Activated CD4-positive, alpha-beta T cell treated with anti-CD3 and anti-CD28 coated beads for 36 hours (primary cell): ENCODE results near the gene TOPBP1. TPM values are rescaled to one million over a fixed set of nuclear protein-coding genes. Genes with fewer than 3 reads are reported as not detected.

Experiments used
- ATAC-seq: fragments of 200-7000 bp; cut with Tn5 transposase; one replicate; pipeline ENCODE4 v1.10.0; 2021; ENCODE audit warnings: mild to moderate bottlenecking, moderate library complexity
- CTCF ChIA-PET: fragments of 350-600 bp; sonication (Branson Sonifier 250); formaldehyde crosslinking; loops from one replicate; lab custom pipeline; 2021; ENCODE audit warnings: antibody characterized with exemption; lab: Charles Lee
- POLR2A ChIA-PET: fragments of 350-600 bp; sonication (Branson Sonifier 250); formaldehyde crosslinking; loops from one replicate; lab custom pipeline; 2021; ENCODE audit warnings: antibody characterized with exemption, inconsistent platforms; lab: Charles Lee
- DNase-seq: peaks from one replicate; pipeline ENCODE4 v3.0.0-alpha.2; 2020
- H3K27ac Mint-ChIP-seq: one replicate; pipeline ENCODE4 v1.8.0; 2021; ENCODE audit warnings: mixed read lengths
- H3K27me3 Mint-ChIP-seq: one replicate; pipeline ENCODE4 v1.8.0; 2021; ENCODE audit warnings: mixed read lengths
- H3K36me3 Mint-ChIP-seq: one replicate; pipeline ENCODE4 v1.8.0; 2021; ENCODE audit warnings: low read depth, mixed read lengths
- H3K4me1 Mint-ChIP-seq: one replicate; pipeline ENCODE4 v1.8.0; 2021; ENCODE audit warnings: mixed read lengths
- H3K4me3 Mint-ChIP-seq: one replicate; pipeline ENCODE4 v1.8.0; 2021; ENCODE audit warnings: mild to moderate bottlenecking, moderate library complexity, mixed read lengths
- H3K9me3 Mint-ChIP-seq: one replicate; pipeline ENCODE4 v1.8.0; 2021; ENCODE audit warnings: low read depth, mixed read lengths
- intact Hi-C, 2 experiments: fragments of 100-400 bp; cut with DNase I in 1 of 2; cut with micrococcal nuclease in 1 of 2; formaldehyde crosslinking; loops; one replicate each; pipeline versions ENCODE4 v1.14.2 to v1.15.1; 2022 to 2024; cut with DNase I, micrococcal nuclease
- total RNA-seq, 2 experiments: library from RNA; stranded (reverse); gene quantifications; one replicate each; pipeline ENCODE4 v1.2.3, GENCODE V29; 2021

The TOPBP1 gene
- total RNA-seq, 2 experiments from 2014 or later: 80.9 to 94.6 TPM

GRCh38 chr3:133583396-133583795 lies 78.3 kb downstream of the TOPBP1 start:
- Mint-ChIP-seq H3K36me3 (peaks cover 73% of the 10 kb centered on the region), H3K4me3 (no peak overlapping the region), H3K9me3 (no peaks in the 10 kb centered on the region), H3K4me1 (peaks cover 46% of the 10 kb centered on the region), H3K27ac (peak overlapping the region; percentile 77), H3K27me3 (no peaks in the 10 kb centered on the region)
- ATAC-seq: no peak
- CTCF ChIA-PET: interaction anchor here (0.6 to 1.7 kb wide), 3 partner anchors 10 to 105 kb away, joined by 3 to 5 read pairs (median 3); partner anchors contain the start of gene CDV3
- POLR2A ChIA-PET: interaction anchor here (1.8 kb wide), 1 partner anchor 10 kb away, joined by 4 read pairs; the partner anchor contains the start of gene CDV3
- no peak for DNase-seq
- intact Hi-C loops: loop anchor here in 1 of 2 experiments (10.0 kb wide), 1 partner anchor 61 kb away; no protein-coding TSS in a partner anchor

DNA sequence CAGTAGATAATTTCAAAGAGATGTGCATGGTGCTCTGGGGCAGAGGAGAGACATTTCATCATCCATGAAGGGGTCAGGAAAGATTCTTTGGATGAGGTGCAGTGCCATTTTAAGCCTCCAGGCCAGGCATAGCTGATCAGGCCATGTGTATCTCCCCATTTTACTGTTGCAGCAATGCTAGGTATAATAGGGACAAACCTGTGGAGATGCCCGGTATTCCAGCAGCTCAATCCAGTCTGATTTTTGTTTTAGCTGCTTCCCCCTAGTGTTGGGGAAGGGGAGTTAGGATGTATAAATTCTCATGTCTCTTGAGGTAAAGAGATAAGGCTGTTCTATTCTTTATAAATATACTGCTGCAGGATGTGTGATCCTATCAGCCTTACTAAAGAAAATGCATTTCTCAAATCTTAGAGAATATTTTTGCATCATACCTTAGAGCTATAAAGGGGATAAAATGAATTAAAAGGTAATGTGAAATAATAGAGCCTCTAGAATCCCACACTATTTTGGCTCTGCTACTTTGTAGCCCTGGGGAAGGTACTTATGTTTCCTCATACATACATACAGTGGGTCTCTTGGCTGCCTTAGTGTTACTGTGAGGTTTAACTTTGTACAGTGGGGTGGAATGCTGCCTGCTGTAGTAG lies 83.1 kb downstream of the TOPBP1 start:
- intact Hi-C loops: loop anchor here in 1 of 2 experiments (2.0 kb wide), 1 partner anchor 40 kb away; no protein-coding TSS in a partner anchor
- ChIA-PET CTCF (interaction anchor here (0.6 to 4.9 kb wide), 20 partner anchors 9 to 1129 kb away, joined by 3 to 31 read pairs (median 4); partner anchors contain the start of gene TOPBP1), POLR2A (interaction anchor here (0.6 to 1.7 kb wide), 4 partner anchors 9 to 146 kb away, joined by 3 read pairs; no protein-coding TSS in a partner anchor)
- DNase-seq (no peak), ATAC-seq (no peak)
- Mint-ChIP-seq H3K4me1 (peaks cover 58% of the 10 kb centered on the region), H3K27ac (peak overlapping the region; percentile 92), H3K9me3 (no peaks in the 10 kb centered on the region), H3K4me3 (peak overlapping the region; percentile 99), H3K36me3 (peaks cover 80% of the 10 kb centered on the region), H3K27me3 (no peaks in the 10 kb centered on the region)

GRCh38 chr3:133576169-133576568 lies 85.6 kb downstream of the TOPBP1 start:
- H3K27me3 Mint-ChIP-seq: no peaks in the 10 kb centered on the region
- peaks cover 62% of the 10 kb centered on the region for H3K4me1 Mint-ChIP-seq
- CTCF ChIA-PET: interaction anchor here (0.9 to 4.9 kb wide), 4 partner anchors 19 to 119 kb away, joined by 3 to 31 read pairs (median 3); no protein-coding TSS in a partner anchor
- peak overlapping the region; percentile 99 for H3K4me3 Mint-ChIP-seq
- ATAC-seq (no peak), DNase-seq (no peak)
- no peaks in the 10 kb centered on the region for H3K9me3 Mint-ChIP-seq
- intact Hi-C loops: no loop called here
- peaks cover 59% of the 10 kb centered on the region for H3K36me3 Mint-ChIP-seq
- H3K27ac Mint-ChIP-seq: peak overlapping the region; percentile 92
- POLR2A ChIA-PET: interaction anchor here (0.8 to 3.0 kb wide), 4 partner anchors 19 to 155 kb away, joined by 3 to 24 read pairs (median 3); no protein-coding TSS in a partner anchor

DNA sequence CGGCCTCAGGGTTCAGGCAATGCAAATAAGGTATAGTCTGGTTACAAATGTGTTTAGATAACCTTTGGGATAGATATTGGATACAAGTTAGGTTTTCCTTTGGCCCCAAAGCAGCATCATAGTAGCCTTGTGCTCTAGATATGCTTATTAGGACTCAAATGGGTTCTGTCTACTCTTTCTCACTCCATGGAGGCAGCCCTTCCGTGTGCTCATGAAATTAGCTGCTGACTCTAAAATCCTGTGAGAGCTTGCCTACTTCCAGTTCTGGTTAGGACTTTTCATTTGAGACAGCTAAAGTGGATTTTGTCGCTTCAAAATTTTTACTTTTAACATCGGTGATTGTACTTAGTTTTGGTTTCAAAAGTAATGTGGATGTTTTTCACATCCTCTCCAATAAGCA lies 86.7 kb downstream of the TOPBP1 start:
- Mint-ChIP-seq H3K4me1 (peaks cover 62% of the 10 kb centered on the region), H3K9me3 (no peaks in the 10 kb centered on the region), H3K27ac (peak overlapping the region; percentile 98), H3K36me3 (peaks cover 52% of the 10 kb centered on the region), H3K4me3 (peak overlapping the region; percentile 99), H3K27me3 (no peaks in the 10 kb centered on the region)
- DNase-seq (no peak), ATAC-seq (no peak)
- CTCF ChIA-PET: interaction anchor here (0.6 to 1.5 kb wide), 4 partner anchors 66 to 849 kb away, joined by 4 to 6 read pairs (median 4); no protein-coding TSS in a partner anchor
- POLR2A ChIA-PET: interaction anchor here (0.6 to 3.0 kb wide), 13 partner anchors 9 to 457 kb away, joined by 3 to 24 read pairs (median 5); partner anchors contain the start of gene TOPBP1
- intact Hi-C loops: loop anchor here in 1 of 2 experiments (2.0 kb wide), 3 partner anchors 18 to 910 kb away; partner anchors contain the start of gene ANAPC13

DNA sequence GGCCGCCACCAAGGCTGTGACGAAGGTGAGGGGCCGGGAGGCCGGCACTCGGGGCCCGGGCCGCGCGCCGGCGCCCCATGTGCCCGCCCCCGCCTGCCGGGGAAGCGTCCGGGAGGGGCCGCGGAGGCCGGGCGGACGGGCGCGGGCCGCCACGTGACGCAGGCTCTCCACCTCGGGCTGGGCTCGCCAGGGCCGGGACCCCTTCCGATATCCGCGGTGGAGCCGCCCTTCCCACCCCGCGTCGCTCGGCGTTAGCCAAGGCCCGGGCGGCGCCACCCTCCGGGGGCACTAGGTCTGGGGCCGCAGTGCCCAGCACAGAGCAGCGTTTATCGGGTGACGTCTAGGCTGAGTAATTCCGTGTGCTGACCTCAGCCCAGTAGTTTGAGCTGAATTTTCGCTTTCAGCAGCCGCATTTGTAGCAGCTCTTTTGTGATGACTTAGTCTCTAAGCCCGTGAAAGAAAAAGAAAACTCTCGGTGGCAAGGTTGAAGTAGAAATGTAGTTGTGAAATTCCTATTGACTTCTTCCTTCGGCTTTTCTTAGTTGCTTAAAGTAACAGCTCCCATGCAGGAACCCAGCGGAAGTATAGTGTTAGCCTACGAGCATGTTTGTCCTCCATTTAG lies 87.4 kb downstream of the TOPBP1 start:
- peaks cover 46% of the 10 kb centered on the region for H3K36me3 Mint-ChIP-seq
- no peaks in the 10 kb centered on the region for H3K9me3 Mint-ChIP-seq
- H3K4me1 Mint-ChIP-seq: peaks cover 59% of the 10 kb centered on the region
- no peaks in the 10 kb centered on the region for H3K27me3 Mint-ChIP-seq
- POLR2A ChIA-PET: interaction anchor here (0.6 to 3.0 kb wide), 14 partner anchors 10 to 853 kb away, joined by 3 to 24 read pairs (median 4); partner anchors contain the start of genes NPHP3 and TOPBP1
- ATAC-seq: peak; percentile 48
- H3K4me3 Mint-ChIP-seq: peak overlapping the region; percentile 99
- peak; percentile 86 for DNase-seq
- intact Hi-C loops: loop anchor here (1.0 to 5.0 kb wide), 5 partner anchors 18 to 910 kb away; partner anchors contain the start of genes ANAPC13 (in 1 of the 2) and RYK (in 1 of the 2)
- peak overlapping the region; percentile 98 for H3K27ac Mint-ChIP-seq
- CTCF ChIA-PET: interaction anchor here (0.6 to 1.5 kb wide), 4 partner anchors 65 to 848 kb away, joined by 4 to 6 read pairs (median 4); no protein-coding TSS in a partner anchor

- H3K4me1 Mint-ChIP-seq: peaks cover 52% of the 10 kb centered on the region
- peak within 1 kb of the TSS; percentile 99 for H3K4me3 Mint-ChIP-seq
- CTCF ChIA-PET: interaction anchor here (0.5 to 2.2 kb wide), 7 partner anchors 10 to 147 kb away, joined by 3 to 13 read pairs (median 4); no protein-coding TSS in a partner anchor
- peaks cover 40% of the 10 kb centered on the region for H3K36me3 Mint-ChIP-seq
- ATAC-seq (peak; percentile 17), DNase-seq (no peak)
- POLR2A ChIA-PET: interaction anchor here (0.6 to 3.0 kb wide), 21 partner anchors 10 to 912 kb away, joined by 3 to 24 read pairs (median 4); partner anchors contain the start of genes NPHP3 and TOPBP1
- intact Hi-C loops: loop anchor here (1.0 to 5.0 kb wide), 14 partner anchors 19 to 1156 kb away; partner anchors contain the start of genes NPHP3 (in 2 of the 2), SRPRB (in 2 of the 2), ANAPC13 (in 1 of the 2) and DNAJC13 (in 1 of the 2)
- H3K27me3 Mint-ChIP-seq: no peaks in the 10 kb centered on the region
- H3K9me3 Mint-ChIP-seq: no peaks in the 10 kb centered on the region
- peak within 1 kb of the TSS; percentile 100 for H3K27ac Mint-ChIP-seq
Measured at GRCh38 chr3:133573629-133574194, 88.0 kb downstream of the TOPBP1 start, which contains the start of gene CDV3. Gene CDV3 (plus strand): TSS chr3:133573686. CDS start chr3:133574045, 359 bp downstream.

DNA sequence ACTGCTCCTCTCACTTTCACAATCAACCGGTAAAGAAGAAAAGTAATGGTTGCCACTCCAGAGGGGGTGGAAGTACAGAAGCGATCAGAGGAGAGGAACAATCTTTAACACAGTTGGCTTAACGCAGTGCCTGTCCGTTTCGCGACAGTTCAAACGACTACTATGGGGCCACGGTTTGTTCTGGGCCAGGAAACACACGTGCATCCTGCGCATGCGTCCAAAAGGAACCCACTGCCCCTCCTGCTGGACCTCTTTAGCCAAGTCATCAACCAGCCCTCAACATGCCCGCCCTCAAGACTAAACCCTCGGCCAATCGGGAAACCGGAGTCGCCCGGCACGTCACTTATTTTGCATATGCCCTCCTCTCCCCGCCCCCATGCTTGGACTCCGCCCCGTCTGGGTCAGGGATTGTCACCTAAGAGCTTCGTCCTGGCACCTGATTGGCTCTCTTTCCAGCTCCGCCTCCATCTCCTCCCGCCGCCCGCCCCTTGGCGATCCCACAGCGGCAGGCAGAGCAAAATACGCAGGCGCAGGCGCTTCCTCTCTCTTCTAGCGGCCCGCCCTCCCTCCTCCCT lies 88.6 kb downstream of the TOPBP1 start:
- no peaks in the 10 kb centered on the region for H3K27me3 Mint-ChIP-seq
- no peaks in the 10 kb centered on the region for H3K9me3 Mint-ChIP-seq
- DNase-seq (peak; percentile 100), ATAC-seq (peak; percentile 81)
- H3K4me3 Mint-ChIP-seq: peak overlapping the region; percentile 87
- ChIA-PET POLR2A (interaction anchor here (0.6 to 2.4 kb wide), 12 partner anchors 10 to 913 kb away, joined by 3 to 9 read pairs (median 3); partner anchors contain the start of gene NPHP3), CTCF (interaction anchor here (0.5 to 2.2 kb wide), 12 partner anchors 11 to 151 kb away, joined by 3 to 13 read pairs (median 3); no protein-coding TSS in a partner anchor)
- intact Hi-C loops: loop anchor here (1.0 to 5.0 kb wide), 11 partner anchors 67 to 1156 kb away; partner anchors contain the start of genes NPHP3 (in 2 of the 2), SRPRB (in 2 of the 2), DNAJC13 (in 1 of the 2) and RYK (in 1 of the 2)
- H3K36me3 Mint-ChIP-seq: peaks cover 35% of the 10 kb centered on the region
- peak overlapping the region; percentile 100 for H3K27ac Mint-ChIP-seq
- H3K4me1 Mint-ChIP-seq: peaks cover 47% of the 10 kb centered on the region

DNA sequence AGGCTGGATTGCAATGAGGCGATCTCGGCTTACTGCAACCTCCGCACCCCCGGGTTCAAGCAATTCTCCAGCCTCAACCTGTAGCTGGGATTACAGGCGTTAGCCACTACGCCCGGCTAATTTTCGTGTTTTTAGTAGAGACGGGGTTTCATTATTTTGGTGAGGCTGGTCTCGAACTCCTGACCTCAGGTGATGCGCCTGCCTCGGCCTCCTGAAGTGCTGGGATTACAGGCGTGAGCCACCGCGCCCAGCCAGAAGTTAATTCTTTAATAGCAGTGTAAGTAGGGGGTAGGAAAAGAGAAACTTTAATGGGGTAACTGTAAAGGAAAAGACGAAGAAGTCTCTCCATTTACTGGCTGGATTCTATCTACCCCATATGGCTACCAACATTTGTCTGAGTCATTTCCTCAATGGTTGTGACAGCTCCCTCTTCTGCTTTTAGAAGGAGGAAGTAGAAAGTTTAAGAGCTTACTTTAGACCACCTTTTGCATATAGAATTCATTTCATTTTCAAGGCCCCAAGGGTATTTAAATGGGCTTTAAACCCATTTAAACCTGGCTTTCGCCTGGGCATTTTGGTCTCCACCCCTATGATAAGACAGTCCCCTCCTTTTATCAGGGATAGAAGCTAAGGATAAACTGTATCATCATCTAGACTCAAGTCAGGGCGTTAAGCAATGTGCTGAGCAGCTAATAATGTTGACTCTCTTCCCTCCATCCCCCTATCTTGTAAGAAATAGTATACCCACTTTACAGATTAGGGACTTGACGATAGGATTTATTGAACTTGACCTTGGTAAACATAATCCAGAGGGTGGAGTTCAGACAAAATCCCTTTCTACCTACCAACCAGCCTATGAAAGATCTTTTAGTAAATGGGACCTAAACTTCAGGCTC lies 89.3 kb downstream of the TOPBP1 start:
- ATAC-seq (no peak), DNase-seq (no peak)
- peak overlapping the region; percentile 100 for H3K27ac Mint-ChIP-seq
- CTCF ChIA-PET: interaction anchor here (0.5 to 2.2 kb wide), 12 partner anchors 8 to 150 kb away, joined by 3 to 13 read pairs (median 4); no protein-coding TSS in a partner anchor
- H3K9me3 Mint-ChIP-seq: no peaks in the 10 kb centered on the region
- intact Hi-C loops: loop anchor here (1.0 to 5.0 kb wide), 12 partner anchors 66 to 1155 kb away; partner anchors contain the start of genes NPHP3 (in 2 of the 2), SRPRB (in 2 of the 2), DNAJC13 (in 1 of the 2) and RYK (in 1 of the 2)
- peaks cover 39% of the 10 kb centered on the region for H3K4me1 Mint-ChIP-seq
- H3K27me3 Mint-ChIP-seq: no peaks in the 10 kb centered on the region
- peak overlapping the region; percentile 87 for H3K4me3 Mint-ChIP-seq
- peaks cover 27% of the 10 kb centered on the region for H3K36me3 Mint-ChIP-seq
- POLR2A ChIA-PET: interaction anchor here (0.7 to 2.4 kb wide), 9 partner anchors 71 to 914 kb away, joined by 3 to 9 read pairs (median 3); no protein-coding TSS in a partner anchor

GRCh38 chr3:133570937-133571320 lies 90.8 kb downstream of the TOPBP1 start:
- H3K4me1 Mint-ChIP-seq: peaks cover 25% of the 10 kb centered on the region
- ChIA-PET POLR2A (no interaction called here), CTCF (interaction anchor here (0.8 to 0.9 kb wide), 2 partner anchors 83 to 855 kb away, joined by 3 read pairs; no protein-coding TSS in a partner anchor)
- intact Hi-C loops: loop anchor here in 1 of 2 experiments (5.0 kb wide), 1 partner anchor 681 kb away; the partner anchor contains the start of gene RYK
- DNase-seq (no peak), ATAC-seq (no peak)
- H3K27me3 Mint-ChIP-seq: no peaks in the 10 kb centered on the region
- peak overlapping the region; percentile 68 for H3K27ac Mint-ChIP-seq
- H3K36me3 Mint-ChIP-seq: peaks cover 15% of the 10 kb centered on the region
- H3K9me3 Mint-ChIP-seq: no peaks in the 10 kb centered on the region
- no peak overlapping the region for H3K4me3 Mint-ChIP-seq
